Measurements from ENCODE around the gene DNAJB11. TPM values are rescaled to one million over a fixed set of nuclear protein-coding genes. Genes with fewer than 3 reads are reported as not detected.
"Not testable (repeated sequence)": the region's sequence is repeated elsewhere in the genome, so short reads cannot be mapped to it uniquely, and the experiment has no call there.

Gene DNAJB11
- total RNA-seq, 1 donor from 2014 or later = 63.4 TPM

- H3K4me3 Mint-ChIP-seq = peak within 1 kb of the TSS; percentile 94
- H3K4me1 Mint-ChIP-seq (ENCODE audit: unreplicated experiment) = peaks cover 26% of the 10 kb centered on the region
- TF ChIP-seq CTCF (conservative IDR thresholded peaks at IDR 0.05) = no peak
- DNase-seq (ENCODE audit: extremely low spot score, unreplicated experiment) = peak; percentile 98
- no peaks in the 10 kb centered on the region for H3K9me3 Mint-ChIP-seq
- no peaks in the 10 kb centered on the region for H3K27me3 Mint-ChIP-seq
- peaks cover 3% of the 10 kb centered on the region for H3K36me3 Mint-ChIP-seq
- H3K27ac Mint-ChIP-seq = peak within 1 kb of the TSS; percentile 95
Measured at GRCh38 chr3:186567072-186567921, 3.2 kb upstream of the DNAJB11 start, which contains the start of gene TBCCD1. TBCCD1 (minus strand) TSS chr3:186567339; CDS start chr3:186564329, 3,010 bp downstream.

GRCh38 chr3:186569361-186569760 lies 1.2 kb upstream of the DNAJB11 start:
- peak overlapping the region; percentile 98 for H3K27ac Mint-ChIP-seq
- H3K9me3 Mint-ChIP-seq; H3K27me3 Mint-ChIP-seq; DNase-seq (ENCODE audit: extremely low spot score, unreplicated experiment); H3K36me3 Mint-ChIP-seq: not testable (repeated sequence)
- H3K4me1 Mint-ChIP-seq (ENCODE audit: unreplicated experiment) = peaks cover 26% of the 10 kb centered on the region
- H3K4me3 Mint-ChIP-seq = peak overlapping the region; percentile 98

GRCh38 chr3:186569779-186570095 lies 783 bp upstream of the DNAJB11 start:
- H3K27ac Mint-ChIP-seq = peak overlapping the region; percentile 98
- DNase-seq (ENCODE audit: extremely low spot score, unreplicated experiment) = no peak
- no peaks in the 10 kb centered on the region for H3K9me3 Mint-ChIP-seq
- H3K36me3 Mint-ChIP-seq = peaks cover 7% of the 10 kb centered on the region
- TF ChIP-seq CTCF (conservative IDR thresholded peaks at IDR 0.05) = no peak
- no peaks in the 10 kb centered on the region for H3K27me3 Mint-ChIP-seq
- peak overlapping the region; percentile 98 for H3K4me3 Mint-ChIP-seq
- H3K4me1 Mint-ChIP-seq (ENCODE audit: unreplicated experiment) = peaks cover 26% of the 10 kb centered on the region

- Mint-ChIP-seq H3K4me1 (ENCODE audit: unreplicated experiment) (peaks cover 26% of the 10 kb centered on the region), H3K36me3 (peaks cover 10% of the 10 kb centered on the region), H3K9me3 (no peaks in the 10 kb centered on the region), H3K27me3 (no peaks in the 10 kb centered on the region), H3K4me3 (peak overlapping the region; percentile 98), H3K27ac (peak overlapping the region; percentile 96)
- TF ChIP-seq CTCF (conservative IDR thresholded peaks at IDR 0.05) = no peak
- DNase-seq (ENCODE audit: extremely low spot score, unreplicated experiment) = no peak
Measured at GRCh38 chr3:186570941-186571643, 572 bp downstream of the DNAJB11 start.

GRCh38 chr3:186571644-186572013 lies 1.1 kb downstream of the DNAJB11 start:
- H3K36me3 Mint-ChIP-seq = peaks cover 14% of the 10 kb centered on the region
- DNase-seq (ENCODE audit: extremely low spot score, unreplicated experiment) = no peak
- peaks cover 21% of the 10 kb centered on the region for H3K4me1 Mint-ChIP-seq (ENCODE audit: unreplicated experiment)
- H3K9me3 Mint-ChIP-seq = no peaks in the 10 kb centered on the region
- TF ChIP-seq CTCF (conservative IDR thresholded peaks at IDR 0.05) = no peak
- H3K4me3 Mint-ChIP-seq = peak overlapping the region; percentile 98
- H3K27ac Mint-ChIP-seq = peak overlapping the region; percentile 96
- H3K27me3 Mint-ChIP-seq = no peaks in the 10 kb centered on the region

GRCh38 chr3:186577521-186577920 lies 7.0 kb downstream of the DNAJB11 start:
- Mint-ChIP-seq H3K36me3 (peaks cover 27% of the 10 kb centered on the region), H3K27me3 (no peaks in the 10 kb centered on the region), H3K4me1 (ENCODE audit: unreplicated experiment) (no peaks in the 10 kb centered on the region), H3K4me3 (no peak overlapping the region), H3K27ac (no peak overlapping the region), H3K9me3 (no peaks in the 10 kb centered on the region)
- TF ChIP-seq CTCF (conservative IDR thresholded peaks at IDR 0.05) = no peak
- DNase-seq (ENCODE audit: extremely low spot score, unreplicated experiment) = no peak

Measured in type B pancreatic cell (in vitro differentiated cells).